Activated CD8-positive, alpha-beta T cell treated with anti-CD3 and anti-CD28 coated beads for 36 hours (primary cell): Measurements from ENCODE around the gene LAMA3. TPM values are rescaled to one million over a fixed set of nuclear protein-coding genes. Genes with fewer than 3 reads are reported as not detected.

Experiments used
- ATAC-seq: fragments of 200-7000 bp; cut with Tn5 transposase; one replicate; pipeline ENCODE4 v1.10.0; 2021; ENCODE audit warnings: mild to moderate bottlenecking, moderate library complexity
- CTCF ChIA-PET: fragments of 350-600 bp; sonication (Branson Sonifier 250); formaldehyde crosslinking; loops from one replicate; lab custom pipeline; 2021; ENCODE audit warnings: antibody characterized with exemption; lab: Charles Lee
- POLR2A ChIA-PET: fragments of 350-600 bp; sonication (Branson Sonifier 250); formaldehyde crosslinking; loops from one replicate; lab custom pipeline; 2021; ENCODE audit warnings: antibody characterized with exemption; lab: Charles Lee
- DNase-seq: peaks from one replicate; pipeline ENCODE4 v3.0.0-alpha.2; 2020
- H3K27ac Mint-ChIP-seq: one replicate; pipeline ENCODE4 v1.8.0; 2021; ENCODE audit warnings: mild to moderate bottlenecking, mixed read lengths
- H3K27me3 Mint-ChIP-seq: one replicate; pipeline ENCODE4 v1.8.0; 2021; ENCODE audit warnings: mixed read lengths
- H3K36me3 Mint-ChIP-seq: one replicate; pipeline ENCODE4 v1.8.0; 2021; ENCODE audit warnings: low read depth, mixed read lengths
- H3K4me1 Mint-ChIP-seq: one replicate; pipeline ENCODE4 v1.8.0; 2021; ENCODE audit warnings: low read depth, mixed read lengths
- H3K4me3 Mint-ChIP-seq: one replicate; pipeline ENCODE4 v1.8.0; 2021; ENCODE audit warnings: mild to moderate bottlenecking, moderate library complexity, mixed read lengths
- H3K9me3 Mint-ChIP-seq: one replicate; pipeline ENCODE4 v1.8.0; 2021; ENCODE audit warnings: mixed read lengths
- CTCF ChIP-seq: fragments of 200-600 bp; IDR thresholded peaks from one replicate; pipeline ENCODE4 v1.8.0; 2022; ENCODE audit warnings: antibody characterized with exemption, mild to moderate bottlenecking
- intact Hi-C: fragments of 100-400 bp; cut with micrococcal nuclease; formaldehyde crosslinking; loops from one replicate; pipeline ENCODE4 v1.10.0; 2022
- total RNA-seq, 2 experiments: library from RNA; stranded (reverse); gene quantifications; one replicate each; pipeline ENCODE4 v1.2.3, GENCODE V29; 2021

The LAMA3 gene
- total RNA-seq, 2 experiments from 2014 or later = 0.05 TPM; not detected in 1

- peak; percentile 87 for DNase-seq
- Mint-ChIP-seq H3K4me1 (peaks cover 66% of the 10 kb centered on the region), H3K27ac (peak overlapping the region; percentile 86), H3K36me3 (no peaks in the 10 kb centered on the region), H3K4me3 (no peak overlapping the region), H3K27me3 (no peaks in the 10 kb centered on the region), H3K9me3 (no peaks in the 10 kb centered on the region)
- ChIA-PET CTCF (interaction anchor here (1.0 to 2.2 kb wide), 3 partner anchors 45 to 149 kb away, joined by 4 to 6 read pairs (median 5); no protein-coding TSS in a partner anchor), POLR2A (interaction anchor here (0.7 to 2.7 kb wide), 7 partner anchors 17 to 183 kb away, joined by 3 to 10 read pairs (median 5); partner anchors contain the start of gene TTC39C)
- no peak for TF ChIP-seq CTCF
- peak; percentile 78 for ATAC-seq
- intact Hi-C loops = loop anchor here (5.0 kb wide), 1 partner anchor 47 kb away; no protein-coding TSS in a partner anchor
These were observed 281.2 kb downstream of the LAMA3 start for GRCh38 chr18:23970161-23971096.

GRCh38 chr18:23971097-23971440 is 281.8 kb downstream of the LAMA3 start:
- no peaks in the 10 kb centered on the region for H3K27me3 Mint-ChIP-seq
- ATAC-seq = no peak
- no peaks in the 10 kb centered on the region for H3K9me3 Mint-ChIP-seq
- H3K27ac Mint-ChIP-seq = peak overlapping the region; percentile 86
- intact Hi-C loops = loop anchor here (5.0 kb wide), 1 partner anchor 46 kb away; no protein-coding TSS in a partner anchor
- POLR2A ChIA-PET = interaction anchor here (1.0 to 1.6 kb wide), 6 partner anchors 16 to 105 kb away, joined by 3 to 5 read pairs (median 4); no protein-coding TSS in a partner anchor
- no peaks in the 10 kb centered on the region for H3K36me3 Mint-ChIP-seq
- no peak for TF ChIP-seq CTCF
- no peak for DNase-seq
- no peak overlapping the region for H3K4me3 Mint-ChIP-seq
- CTCF ChIA-PET = interaction anchor here (1.4 kb wide), 1 partner anchor 10 kb away, joined by 6 read pairs; no protein-coding TSS in a partner anchor
- peaks cover 59% of the 10 kb centered on the region for H3K4me1 Mint-ChIP-seq

GRCh38 chr18:23971666-23972230 is 282.5 kb downstream of the LAMA3 start:
- Mint-ChIP-seq H3K27me3 (no peaks in the 10 kb centered on the region), H3K27ac (peak overlapping the region; percentile 47), H3K36me3 (no peaks in the 10 kb centered on the region), H3K9me3 (peaks cover 4% of the 10 kb centered on the region), H3K4me3 (no peak overlapping the region), H3K4me1 (peaks cover 60% of the 10 kb centered on the region)
- CTCF ChIA-PET = interaction anchor here (0.7 to 1.4 kb wide), 2 partner anchors 9 to 19 kb away, joined by 3 to 6 read pairs; no protein-coding TSS in a partner anchor
- intact Hi-C loops = loop anchor here (2.0 to 5.0 kb wide), 2 partner anchors 21 to 46 kb away; no protein-coding TSS in a partner anchor
- ATAC-seq (no peak), DNase-seq (no peak)
- TF ChIP-seq CTCF = no peak
- POLR2A ChIA-PET = interaction anchor here (0.6 to 1.6 kb wide), 9 partner anchors 9 to 507 kb away, joined by 3 to 5 read pairs (median 3); no protein-coding TSS in a partner anchor

- CTCF ChIA-PET = interaction anchor here (1.4 kb wide), 1 partner anchor 8 kb away, joined by 6 read pairs; no protein-coding TSS in a partner anchor
- Mint-ChIP-seq H3K36me3 (no peaks in the 10 kb centered on the region), H3K27me3 (no peaks in the 10 kb centered on the region), H3K9me3 (peaks cover 4% of the 10 kb centered on the region), H3K4me3 (no peak overlapping the region), H3K4me1 (peaks cover 56% of the 10 kb centered on the region), H3K27ac (peak overlapping the region; percentile 40)
- POLR2A ChIA-PET = interaction anchor here (0.9 to 1.3 kb wide), 3 partner anchors 41 to 53 kb away, joined by 3 read pairs; no protein-coding TSS in a partner anchor
- TF ChIP-seq CTCF = no peak
- ATAC-seq (peak; percentile 70), DNase-seq (peak; percentile 48)
- intact Hi-C loops = loop anchor here (2.0 to 5.0 kb wide), 2 partner anchors 20 to 45 kb away; no protein-coding TSS in a partner anchor
These were observed 283.2 kb downstream of the LAMA3 start for GRCh38 chr18:23972453-23972852.
